GM21528 (cell line): ENCODE measurements around the gene DLG2.

Experiments
- ATAC-seq: cut with Tn5 transposase; IDR thresholded peaks from one replicate; pipeline ENCODE4 v1.9.1; 2021; ENCODE audit warnings: mild to moderate bottlenecking, moderate library complexity; ENCODE audit not compliant: unreplicated experiment, low FRiP score

DLG2 gene

DNA sequence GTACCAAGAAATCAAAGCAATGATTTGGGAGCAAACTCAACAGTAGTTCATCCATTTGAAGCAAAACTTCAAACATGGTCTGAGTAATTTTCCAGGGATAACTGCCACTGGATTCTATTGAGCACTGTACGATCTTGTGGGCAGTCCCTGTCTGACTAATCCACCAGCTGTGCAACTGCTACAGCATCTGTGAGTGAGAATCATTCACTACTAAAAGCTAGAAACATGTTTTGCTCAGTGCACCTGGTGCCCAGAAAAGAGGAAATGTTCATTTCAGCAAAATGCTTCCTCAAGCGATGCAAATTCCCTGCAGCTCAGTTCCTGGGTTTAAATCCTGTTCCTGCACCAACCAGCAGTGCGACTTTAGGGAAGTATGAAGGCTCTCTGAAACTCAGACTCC, 1077.9 kb downstream of the DLG2 start:
- ATAC-seq = peak; percentile 96

DNA sequence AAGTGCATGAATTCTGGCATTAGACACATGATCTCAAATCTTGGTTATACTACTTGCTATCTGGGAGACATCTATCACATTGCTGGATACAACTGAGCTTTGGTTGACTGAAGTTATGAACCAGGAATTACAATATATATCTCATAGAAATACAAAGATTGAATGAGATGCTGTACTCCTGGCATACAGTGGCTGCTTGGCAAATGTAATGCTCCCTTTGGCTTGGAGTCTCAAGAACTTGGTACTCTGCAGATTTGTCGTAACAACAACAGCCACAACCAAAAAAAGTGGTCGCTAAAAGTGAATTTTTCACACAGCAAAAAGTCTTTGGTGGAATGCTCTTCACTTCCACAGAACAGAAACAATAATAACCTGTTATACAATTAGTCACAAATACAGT, 1082.6 kb downstream of the DLG2 start:
- no peak for ATAC-seq

DNA sequence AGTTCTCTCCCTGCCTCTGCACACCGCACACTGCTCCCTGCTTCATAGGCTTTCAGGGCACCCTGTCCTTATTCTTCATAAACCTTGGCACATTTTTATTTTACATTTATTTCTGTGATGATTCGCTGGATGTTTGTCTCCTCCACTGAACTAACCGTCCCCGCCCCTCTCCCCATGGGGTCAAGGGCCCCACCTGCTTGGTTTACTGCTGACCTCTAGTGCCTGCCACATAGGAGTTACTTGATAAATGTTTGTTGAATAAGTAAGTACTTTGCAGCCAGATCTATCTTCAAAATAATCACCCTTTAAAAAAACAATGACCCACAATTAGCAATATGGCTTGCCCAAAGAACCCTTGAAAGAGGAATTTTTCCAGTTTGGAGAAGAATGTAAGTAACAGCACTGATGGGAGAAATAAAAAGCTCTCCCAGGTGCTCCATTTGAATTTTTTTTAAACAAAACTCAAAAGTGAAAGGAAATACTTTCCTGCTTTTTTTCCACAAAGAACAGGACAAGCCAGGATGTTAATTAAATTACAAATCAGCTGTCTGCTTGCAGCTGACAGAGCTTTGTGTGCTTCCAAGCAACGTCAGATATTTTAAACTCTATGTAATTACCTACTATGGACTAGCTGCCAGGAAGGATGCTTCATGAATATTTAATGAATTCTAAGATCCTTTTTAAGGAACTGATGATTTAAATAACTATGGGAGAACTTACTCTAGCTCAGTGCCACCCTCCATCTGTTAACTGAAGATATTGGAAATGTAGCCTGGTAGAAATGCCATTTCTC, 1083.6 kb downstream of the DLG2 start:
- no peak for ATAC-seq

DNA sequence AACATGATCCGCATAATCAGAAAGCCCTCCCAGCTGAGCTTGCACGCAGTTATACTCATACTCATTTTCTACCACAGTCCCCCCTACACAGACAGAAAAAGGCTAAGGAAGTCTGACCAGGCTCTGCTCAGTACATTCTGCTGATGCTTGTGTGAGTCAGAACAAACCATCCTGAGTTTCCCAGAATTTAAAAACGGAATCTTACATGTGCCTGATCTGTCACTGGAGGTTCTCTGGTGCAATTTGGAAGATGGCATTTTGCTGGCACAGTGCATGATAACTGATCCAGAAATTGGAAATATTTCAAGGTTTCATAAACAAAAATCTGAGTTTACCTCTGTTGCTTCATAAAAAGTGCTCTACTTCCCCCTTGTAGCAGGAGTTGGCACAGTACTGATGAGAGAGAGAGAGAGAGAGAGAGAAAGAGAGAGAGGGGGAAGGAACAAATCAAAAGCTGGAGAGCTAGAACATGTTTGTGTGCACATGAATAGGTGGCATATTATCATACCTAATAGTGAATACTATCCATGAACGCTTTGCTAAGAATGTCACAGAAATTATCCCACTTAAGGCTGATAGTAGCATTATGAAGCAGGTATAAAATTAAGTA, 1085.3 kb downstream of the DLG2 start:
- no peak for ATAC-seq

DNA sequence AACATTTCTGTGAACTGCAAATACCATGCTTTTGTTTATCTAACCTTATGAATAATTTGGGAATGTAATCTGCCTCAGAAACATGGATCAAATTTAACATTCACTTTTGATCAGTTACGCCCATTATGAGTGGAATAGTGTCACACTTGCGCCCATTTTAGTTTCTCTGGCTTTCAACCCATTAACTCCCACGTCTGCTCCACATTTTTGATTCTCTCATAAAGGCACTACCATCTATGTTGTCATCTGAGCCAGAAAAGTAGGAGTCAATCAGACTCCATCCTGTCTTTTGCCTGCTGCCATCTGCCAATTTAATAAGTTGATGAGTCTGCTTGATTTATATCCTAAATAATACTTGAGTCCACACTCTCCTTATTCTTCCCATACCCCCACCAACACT, 1090.7 kb downstream of the DLG2 start:
- no peak for ATAC-seq

DNA sequence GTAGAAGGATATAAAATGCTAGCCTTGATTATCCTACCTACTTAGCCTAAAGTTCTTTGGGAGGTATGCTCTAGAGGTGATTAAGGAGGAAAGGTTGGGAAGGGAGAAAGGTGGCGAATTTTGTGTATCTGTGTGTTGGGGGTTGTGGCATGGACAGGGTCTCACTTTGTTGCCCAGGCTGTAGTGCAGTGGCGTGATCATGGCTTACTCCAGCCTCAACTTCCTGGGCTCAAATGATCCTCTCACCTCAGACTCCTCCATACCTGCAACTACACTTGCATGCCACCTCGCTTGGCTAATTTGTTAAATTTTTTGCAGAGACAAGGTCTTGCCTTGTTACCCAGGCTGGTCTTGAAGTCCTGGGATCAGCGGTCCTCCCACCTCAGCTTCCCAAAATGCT, 1094.8 kb downstream of the DLG2 start:
- ATAC-seq = no peak

DNA sequence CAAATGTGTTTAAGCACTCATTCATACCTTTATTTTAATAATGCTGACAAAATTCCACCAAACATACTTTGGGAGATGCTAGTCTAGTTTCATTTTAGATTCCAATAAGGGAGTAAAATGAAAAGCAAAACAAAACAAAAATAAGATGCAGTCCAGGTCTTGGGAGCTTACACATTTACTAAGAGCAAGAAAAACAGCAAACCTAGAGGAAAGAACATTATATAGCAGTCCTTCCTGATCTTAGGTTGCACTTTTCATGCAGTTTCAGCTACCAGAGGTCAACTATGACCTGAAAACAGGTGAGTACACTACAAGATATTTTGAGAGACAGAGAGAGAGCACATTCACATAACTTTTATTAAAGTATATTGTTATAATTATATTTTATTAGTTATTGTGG, 1100.9 kb downstream of the DLG2 start:
- ATAC-seq = no peak

DNA sequence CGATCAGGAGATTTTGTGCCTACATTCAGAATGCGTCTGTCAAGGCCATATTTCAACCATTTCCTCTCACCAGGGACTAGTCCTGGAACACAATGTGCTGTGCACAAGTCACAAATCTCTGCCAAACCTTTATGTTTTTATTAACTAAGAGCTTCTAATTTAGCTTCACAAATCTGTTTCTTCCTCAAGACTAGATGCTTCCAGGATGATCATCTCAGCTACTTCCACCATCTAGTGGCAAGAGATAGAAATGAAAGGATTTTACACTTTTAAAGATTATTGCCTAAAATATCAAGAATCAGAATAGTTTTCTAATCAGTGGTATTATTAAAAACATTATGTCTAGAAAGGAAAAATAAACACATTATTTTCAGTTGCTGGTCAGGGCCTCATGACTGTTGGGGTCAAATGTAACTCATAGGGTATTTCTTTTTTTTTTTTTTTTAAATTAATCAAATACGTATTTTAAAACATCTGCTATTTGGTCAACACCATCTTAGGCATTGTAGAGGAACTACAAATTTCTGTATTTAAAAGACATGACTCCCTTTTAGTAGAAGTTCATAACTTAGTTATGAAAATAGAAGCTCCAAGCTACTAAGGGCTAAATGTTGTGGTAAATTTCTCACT, 1102.6 kb downstream of the DLG2 start:
- ATAC-seq = no peak

DNA sequence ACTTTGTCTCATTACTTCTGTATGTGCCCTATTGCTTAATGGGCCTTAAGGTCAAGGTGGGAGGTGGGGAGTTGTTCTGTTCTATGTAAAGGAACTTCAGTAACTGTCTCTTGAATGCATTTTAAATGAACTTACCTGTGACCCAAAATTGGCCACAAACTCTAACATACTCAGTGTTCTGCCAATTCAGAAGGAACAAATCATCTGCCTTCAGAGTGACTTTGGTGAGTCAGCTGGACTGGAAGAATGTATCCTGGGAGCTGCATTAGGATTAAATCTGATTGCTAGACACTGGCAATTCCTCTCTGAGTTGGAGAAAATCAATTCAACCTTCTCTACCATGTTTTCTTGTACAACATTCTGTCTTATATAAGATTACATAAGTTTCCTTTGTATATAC, 1104.8 kb downstream of the DLG2 start:
- ATAC-seq = no peak

DNA sequence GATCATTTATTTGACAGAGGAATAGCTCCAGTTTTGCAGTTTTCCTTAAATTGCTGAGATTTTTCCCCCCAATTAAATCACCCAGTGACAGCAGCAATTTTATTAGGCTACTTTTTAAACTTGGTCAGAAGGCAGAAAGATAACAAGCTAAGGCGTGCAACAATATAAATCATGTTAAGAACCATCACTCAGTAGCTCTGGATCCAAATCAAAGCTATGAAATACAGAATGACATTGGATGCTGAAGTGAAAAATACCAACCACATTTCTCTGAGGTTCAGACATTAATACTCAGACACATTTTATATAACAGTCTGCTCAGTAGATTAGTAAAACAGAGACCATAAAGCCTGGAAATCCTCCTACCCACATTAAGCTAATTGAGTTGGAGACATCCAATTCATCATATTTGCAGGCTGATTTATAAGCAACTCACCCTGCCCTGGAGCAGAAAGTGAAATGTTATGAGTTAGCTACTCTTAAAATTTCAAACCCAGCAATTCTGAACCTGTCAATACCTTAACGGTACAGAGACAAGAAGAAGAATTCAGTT, 1108.4 kb downstream of the DLG2 start:
- ATAC-seq = no peak

DNA sequence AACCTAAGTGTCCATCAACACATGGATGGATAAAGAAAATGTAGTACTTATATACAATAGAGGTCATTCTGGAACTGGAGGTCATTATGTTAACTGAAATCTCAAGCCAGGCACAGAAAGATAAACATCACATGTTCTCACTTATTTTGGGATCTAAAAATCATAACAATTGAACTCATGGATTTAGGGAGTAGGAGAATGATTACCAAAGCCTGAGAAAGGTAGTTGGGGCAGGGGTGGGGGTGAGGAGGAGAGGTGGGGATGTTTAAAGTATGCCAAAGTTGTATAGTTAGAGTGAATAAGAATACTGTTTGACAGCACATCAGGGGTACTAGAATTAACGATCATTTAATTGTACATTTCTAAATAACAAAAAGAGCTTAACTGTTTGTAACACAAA, 1112.7 kb downstream of the DLG2 start:
- ATAC-seq = no peak

DNA sequence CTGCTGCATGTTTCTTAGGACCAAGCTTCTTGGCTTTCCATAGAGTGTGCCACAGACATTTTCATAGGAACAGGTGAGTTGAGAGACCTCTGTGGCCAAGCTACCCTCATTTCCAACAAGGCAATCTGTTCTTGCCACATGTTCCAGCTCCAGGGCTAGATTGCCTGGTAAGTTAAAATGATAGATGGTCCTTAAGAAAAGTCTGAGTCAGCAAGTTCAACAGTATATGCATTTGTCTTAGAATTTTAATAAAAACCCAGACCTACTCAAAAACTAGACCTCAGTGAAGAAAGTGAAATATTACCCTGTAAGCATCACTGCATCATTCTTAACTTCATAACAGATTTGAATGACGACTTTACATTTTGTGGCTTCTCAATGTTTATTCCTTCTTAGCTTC, 1123.6 kb downstream of the DLG2 start:
- ATAC-seq = no peak

DNA sequence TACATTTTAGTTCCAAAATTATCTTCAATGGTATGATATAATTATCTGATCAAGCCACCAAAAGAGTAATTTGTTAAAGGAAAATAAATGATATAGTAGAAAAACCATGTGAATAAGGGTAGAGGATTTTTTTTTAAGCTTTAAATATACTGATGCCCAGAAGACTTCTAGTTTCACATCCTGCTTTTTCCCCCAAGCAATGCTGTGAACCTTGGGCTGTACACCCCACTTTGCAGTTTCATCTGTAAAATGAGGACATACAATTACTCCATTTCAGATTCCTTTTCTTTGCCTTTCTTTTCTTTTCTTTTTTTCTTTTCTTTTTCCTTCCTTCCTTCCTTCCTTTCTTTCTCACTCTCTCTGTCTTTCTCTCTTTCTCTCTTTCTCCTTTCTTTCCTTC, 1125.4 kb downstream of the DLG2 start:
- ATAC-seq = no peak

DNA sequence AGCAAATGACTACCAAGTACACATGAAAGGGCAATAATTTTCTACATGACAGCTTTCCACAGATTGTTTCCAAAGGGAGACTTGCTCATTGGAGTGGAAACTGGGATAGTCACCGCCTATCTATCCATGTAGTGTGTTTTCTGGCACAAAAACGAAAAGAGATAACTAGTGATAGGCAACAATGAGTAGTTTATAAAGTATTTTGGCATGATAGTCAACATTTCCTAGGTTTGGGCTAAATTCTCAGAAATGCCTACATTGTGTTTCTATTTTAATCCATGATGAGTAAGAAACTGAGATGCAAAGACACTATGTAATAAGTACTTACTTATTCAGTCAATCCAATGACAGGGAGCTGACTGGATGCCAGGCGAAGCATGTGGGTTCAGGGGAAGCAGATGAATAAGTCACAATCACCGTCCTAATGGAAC, 1129.1 kb downstream of the DLG2 start:
- no peak for ATAC-seq

DNA sequence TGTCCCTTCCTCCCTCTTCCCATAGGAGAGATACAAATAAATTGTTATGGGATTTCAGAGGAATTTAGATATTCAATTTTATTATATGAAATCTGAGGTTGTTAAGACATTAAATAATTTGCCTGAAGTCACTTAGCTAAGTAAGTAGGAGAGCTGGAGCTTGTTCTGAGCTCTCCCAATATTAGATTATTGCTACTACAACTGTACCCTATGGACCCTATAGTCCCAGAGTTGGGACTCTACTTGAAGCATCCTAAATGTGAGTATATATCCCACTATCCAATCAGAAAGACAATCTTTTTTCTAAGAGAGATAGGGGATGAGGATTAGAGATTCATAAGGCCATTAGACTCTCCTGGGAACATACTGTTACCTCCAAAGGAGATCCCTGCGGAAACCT, 1130.0 kb downstream of the DLG2 start:
- no peak for ATAC-seq

DNA sequence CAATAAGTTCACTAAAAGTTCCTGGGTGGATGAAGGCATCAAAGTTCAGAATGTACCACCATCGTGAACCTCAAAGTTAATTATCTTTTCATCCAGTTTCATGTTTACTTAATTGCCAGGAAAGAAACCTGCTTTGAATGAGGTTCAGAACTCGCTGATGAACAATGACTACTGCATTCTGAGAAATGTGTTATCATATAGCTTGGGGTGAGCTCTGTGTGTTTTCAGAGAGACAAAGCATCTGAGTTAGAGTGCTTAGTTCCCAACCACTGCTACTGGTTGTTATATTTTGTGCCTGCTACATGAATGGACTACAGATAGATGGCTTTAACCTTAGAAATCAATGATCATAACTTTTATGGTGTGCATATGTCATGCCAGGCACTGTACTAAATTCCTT, 1131.0 kb downstream of the DLG2 start:
- ATAC-seq = no peak

DNA sequence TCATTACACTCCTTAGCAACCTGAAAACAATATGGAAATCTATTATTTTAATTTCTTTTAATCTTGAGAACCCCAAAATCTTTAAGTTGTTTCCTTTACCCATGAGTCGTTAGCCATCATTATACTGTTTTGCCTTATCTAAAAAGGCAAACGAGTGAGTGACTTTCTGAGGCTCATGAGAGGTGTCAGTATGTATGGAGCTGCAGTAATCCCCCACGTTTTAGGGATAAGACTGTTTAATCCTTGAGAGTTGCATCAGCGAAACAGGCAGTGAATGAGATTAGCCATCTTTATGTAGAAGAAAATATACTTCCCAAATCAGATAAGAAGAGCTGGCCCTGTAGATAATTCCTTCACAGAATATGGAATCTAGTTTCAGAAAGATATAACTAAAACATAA, 1147.0 kb downstream of the DLG2 start:
- no peak for ATAC-seq

DNA sequence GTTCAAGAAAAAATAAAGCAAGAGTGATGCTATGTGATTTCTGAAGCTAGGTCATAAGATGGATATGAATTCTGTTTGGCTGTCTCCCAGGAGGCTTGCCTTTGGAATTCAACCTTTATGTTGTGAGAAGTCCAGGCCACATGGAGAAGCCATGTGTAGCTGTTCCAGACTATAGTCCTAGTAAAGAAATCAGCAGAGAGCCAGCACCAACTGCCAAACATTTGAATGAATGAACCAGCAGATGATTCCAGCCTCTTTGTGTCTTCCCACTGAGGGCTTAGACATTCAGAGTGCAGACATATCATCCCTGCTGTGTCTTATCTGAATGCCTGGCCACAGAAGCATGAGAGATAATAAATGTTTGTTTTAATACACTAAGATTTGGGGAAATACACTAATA, 1150.6 kb downstream of the DLG2 start:
- no peak for ATAC-seq

DNA sequence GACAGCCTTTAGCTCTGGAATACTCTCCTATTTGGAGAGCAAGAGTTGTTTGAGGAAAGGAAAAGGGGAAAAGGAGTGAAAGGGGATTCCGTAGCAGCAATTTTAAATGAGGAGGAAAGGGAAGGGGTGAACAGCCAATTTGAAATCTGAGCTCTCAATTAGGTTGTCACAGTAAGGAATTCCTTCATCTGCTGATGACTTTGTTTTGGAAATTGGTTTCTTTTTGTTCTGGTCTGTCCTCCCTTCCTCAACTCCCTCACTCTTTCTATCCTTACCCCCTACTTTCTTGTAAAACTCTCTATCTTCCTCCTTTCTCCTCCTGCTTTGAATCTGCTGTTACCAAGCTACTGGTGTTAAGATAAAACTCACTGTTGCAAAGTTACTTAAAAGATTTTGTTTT, 1155.6 kb downstream of the DLG2 start:
- ATAC-seq = no peak

DNA sequence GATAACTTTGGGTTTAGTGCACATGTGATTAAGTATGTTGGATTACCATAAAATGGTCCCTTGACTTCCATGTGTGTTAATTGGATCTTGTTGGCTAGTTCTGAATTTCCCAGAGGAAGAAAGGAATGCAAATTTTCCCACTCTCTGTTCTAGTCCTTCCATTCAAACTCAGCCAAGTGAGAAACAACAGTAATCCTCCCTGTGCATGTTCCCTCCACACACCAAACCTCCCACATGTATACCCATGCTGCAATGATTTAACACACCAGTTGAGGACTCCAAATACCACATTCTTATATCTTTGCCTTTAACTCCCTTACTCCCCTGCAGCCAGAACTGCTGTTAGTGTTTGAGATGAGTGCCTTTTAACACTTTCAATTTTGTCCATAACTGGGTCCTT, 1158.9 kb downstream of the DLG2 start:
- ATAC-seq = no peak

DNA sequence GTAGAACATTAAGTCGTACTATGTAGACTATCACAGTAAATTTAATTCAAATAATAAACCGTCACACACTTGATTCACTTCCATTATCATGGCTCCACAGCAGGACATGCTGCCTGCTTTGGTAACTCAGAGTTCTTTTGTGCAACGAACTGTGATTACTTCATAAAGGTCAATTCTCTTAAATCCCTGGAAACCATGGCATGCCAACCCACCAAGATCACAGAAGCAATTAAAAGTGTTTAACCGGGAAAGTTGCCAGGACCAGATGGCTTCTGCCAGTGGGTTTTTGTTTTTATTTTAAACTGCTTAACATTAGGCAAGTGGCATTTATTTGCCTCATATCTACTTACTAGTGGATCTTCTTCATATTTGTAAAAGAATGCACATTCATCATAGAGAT, 1162.1 kb downstream of the DLG2 start:
- ATAC-seq = no peak

DNA sequence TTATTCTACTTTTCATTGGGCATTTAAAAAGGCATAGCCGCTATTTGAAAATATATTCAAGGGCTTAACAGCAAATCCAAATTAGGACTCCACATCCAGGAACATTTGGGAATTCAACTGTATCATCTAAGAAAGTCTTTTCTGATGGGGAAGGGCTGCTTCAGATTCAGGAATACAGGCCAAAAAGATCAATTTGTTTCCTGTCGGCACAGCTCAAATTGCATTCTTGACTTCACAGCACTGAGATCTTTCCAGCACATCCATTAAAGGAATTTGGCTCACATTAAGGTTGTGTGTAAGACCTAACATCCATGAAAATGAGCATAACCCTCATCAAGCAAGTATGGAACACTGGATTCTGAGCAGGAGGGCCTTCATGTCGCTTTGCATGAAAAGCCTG, 1171.5 kb downstream of the DLG2 start:
- ATAC-seq = no peak
